Epithelial cell of proximal tubule (primary cell): Measurements from ENCODE around the gene KLF6. TPM values are rescaled to one million over a fixed set of nuclear protein-coding genes. Genes with fewer than 3 reads are reported as not detected.

Source experiments
- DNase-seq: peaks from one replicate; pipeline ENCODE4 v3.0.0-alpha.2; 2011; ENCODE audit warnings: low read depth
- H3K4me3 ChIP-seq: 2 replicates; pipeline ENCODE4 v1.5.1; 2011; ENCODE audit warnings: low read depth, mild to moderate bottlenecking, low read length
- total RNA-seq: library from RNA; depleted of rRNA; stranded (reverse); fragments of >200 nt; gene quantifications from 2 replicates; pipeline ENCODE4 v1.2.3, GENCODE V29; 2015
- TF ChIP-seq, protein P1 (sequence below): conservative IDR thresholded peaks from 2 replicates; pipeline ENCODE4 v1.5.1; 2012; ENCODE audit warnings: low read depth, mild to moderate bottlenecking, low read length

Gene KLF6
- total RNA-seq, 1 donor from 2014 or later = 88.1 TPM

DNA sequence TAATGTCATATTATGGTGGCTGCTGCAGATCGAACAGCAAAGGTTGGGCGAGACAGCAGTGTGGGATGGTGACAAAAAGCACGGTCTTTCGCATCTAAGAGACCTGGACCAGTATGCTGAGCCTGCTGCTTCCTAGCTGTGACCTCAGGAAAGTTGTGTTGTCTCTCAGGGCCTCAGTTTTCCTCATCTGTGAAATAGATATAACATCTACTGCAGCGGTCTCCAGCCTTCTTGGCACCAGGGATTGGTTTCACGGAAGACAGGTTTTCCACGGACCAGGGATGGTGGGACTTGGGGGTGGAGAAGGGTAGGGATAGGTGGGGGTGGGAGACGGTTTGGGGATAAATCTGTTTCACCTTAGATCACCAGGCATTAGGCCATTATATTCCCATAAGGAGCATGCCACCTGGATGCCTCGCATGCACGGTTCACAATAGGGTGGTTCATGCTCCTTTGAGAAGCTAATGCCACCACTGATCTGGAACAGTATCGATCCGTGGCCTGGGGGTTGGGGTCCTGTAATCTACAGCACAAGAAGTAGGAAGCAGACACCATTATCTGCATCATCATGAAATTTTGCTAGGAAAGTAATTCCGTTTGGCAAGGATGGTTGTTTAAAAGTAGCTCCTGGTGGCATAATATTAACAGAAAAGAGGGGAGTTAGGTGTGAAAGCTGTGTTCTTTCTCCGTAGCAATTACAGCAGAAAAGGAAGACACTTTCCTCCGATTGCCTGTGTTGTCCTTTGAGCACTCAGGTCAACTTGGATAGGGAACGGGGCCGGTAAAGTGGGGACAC is 10.8 kb downstream of the KLF6 start:
- TF ChIP-seq, protein P1, sequence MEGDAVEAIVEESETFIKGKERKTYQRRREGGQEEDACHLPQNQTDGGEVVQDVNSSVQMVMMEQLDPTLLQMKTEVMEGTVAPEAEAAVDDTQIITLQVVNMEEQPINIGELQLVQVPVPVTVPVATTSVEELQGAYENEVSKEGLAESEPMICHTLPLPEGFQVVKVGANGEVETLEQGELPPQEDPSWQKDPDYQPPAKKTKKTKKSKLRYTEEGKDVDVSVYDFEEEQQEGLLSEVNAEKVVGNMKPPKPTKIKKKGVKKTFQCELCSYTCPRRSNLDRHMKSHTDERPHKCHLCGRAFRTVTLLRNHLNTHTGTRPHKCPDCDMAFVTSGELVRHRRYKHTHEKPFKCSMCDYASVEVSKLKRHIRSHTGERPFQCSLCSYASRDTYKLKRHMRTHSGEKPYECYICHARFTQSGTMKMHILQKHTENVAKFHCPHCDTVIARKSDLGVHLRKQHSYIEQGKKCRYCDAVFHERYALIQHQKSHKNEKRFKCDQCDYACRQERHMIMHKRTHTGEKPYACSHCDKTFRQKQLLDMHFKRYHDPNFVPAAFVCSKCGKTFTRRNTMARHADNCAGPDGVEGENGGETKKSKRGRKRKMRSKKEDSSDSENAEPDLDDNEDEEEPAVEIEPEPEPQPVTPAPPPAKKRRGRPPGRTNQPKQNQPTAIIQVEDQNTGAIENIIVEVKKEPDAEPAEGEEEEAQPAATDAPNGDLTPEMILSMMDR = no peak
- DNase-seq = peak; percentile 87
- no peak overlapping the region for H3K4me3 ChIP-seq

DNA sequence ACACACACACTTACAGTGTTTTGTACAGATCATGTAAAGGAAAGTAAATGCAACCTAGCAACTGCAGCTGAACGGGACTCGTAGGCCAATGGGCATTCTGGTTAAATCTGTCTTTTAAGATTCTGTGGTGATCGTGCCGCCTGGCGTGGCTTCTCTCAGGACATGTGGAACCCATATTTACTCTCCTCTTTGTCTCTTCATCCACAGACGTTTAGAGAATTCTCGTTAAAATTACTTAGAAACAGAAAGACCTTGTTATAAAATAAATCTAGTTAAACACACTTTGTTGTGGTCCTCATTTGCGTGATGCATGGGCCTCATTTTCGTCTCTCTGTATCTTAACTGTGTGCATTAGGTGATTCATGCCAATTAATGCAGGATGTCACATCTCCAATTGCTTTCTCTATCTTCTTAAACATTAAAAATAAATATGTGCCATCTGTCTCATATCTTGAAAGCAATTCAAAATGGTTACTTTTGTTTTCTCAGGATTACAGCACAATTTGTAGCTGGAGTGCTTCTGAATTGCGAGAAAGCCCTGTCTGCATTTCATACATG is 11.5 kb downstream of the KLF6 start:
- H3K4me3 ChIP-seq = no peak overlapping the region
- peak; percentile 73 for DNase-seq
- TF ChIP-seq, protein P1 = no peak

DNA sequence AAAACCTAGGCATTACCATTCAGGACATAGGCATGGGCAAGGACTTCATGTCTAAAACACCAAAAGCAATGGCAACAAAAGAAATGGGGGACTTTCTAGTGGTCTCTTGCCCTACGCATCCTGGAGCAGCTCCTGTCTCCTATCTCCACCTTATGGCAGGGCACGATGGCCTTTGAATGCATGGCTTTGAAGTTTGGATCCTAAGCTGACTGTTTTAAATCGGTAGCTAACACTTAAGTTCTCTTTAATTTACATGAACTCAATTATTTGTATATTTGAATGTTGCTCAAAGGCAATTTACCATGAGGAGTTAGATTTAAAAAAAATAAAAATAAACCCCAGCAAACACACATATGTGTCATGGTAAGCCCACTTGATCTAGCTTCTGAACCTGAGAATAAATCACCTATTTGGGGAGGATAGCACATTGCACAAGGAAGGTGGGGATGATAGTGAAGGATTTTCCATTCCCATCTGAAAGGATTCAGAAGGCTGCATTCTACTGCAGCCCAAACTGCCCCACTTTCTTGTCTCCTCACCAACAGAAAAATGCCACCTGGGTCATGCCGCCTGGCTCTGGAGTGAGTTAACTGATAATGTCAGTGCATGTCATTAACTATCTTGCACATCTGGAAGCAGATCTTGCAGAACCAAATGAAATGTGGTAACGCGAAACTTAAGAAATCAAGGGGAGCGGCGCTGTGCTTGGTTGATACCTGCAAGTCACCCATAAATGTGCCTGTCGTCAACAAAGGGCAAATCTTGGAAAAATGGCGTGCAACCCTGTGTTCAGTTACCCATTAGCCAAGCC is 12.4 kb downstream of the KLF6 start:
- TF ChIP-seq, protein P1 = no peak
- H3K4me3 ChIP-seq = no peak overlapping the region
- no peak for DNase-seq

DNA sequence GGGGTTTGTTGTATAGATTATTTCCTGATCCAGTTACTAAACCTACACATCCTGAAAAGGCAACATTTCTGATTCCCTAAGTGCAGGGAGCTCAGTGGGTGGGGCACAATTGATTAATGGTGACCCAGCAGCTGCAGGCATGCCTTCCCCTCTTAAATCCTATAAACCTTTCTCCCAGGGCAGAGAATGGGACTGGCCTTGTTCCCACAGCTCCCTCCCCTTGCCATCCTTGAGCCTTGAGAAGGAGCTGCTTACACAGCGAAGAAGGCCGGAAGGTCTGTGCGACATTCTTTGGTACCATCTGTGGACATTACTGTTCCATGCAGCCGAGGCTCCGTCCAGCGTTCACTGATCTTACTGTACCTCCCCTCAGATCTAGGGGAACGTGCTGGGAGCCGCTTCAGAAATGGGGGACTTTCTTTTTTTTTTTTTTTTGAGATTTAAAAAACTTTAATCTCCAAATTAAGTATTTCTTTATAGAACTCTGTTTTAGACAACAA is 14.3 kb downstream of the KLF6 start:
- no peak overlapping the region for H3K4me3 ChIP-seq
- TF ChIP-seq, protein P1 = no peak
- DNase-seq = no peak

DNA sequence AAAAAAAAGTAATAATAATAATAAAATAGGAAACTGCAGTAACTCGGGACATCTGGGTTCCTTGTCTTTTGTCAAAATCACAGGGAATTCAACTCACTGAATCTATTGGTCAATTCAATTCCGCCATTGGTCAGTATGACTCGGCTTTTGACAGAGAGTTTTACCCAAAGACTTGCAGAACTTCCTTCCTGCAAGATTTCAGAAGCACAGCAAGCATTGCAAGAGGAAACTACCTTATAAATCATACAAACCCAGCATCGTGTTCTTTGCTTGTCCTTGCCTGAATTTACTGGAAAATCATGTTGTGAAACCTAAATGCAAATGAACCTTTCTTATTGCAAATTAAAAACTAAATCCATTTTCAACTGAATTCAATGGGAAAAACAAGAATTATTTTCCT is 15.5 kb downstream of the KLF6 start:
- no peak for DNase-seq
- no peak overlapping the region for H3K4me3 ChIP-seq
- TF ChIP-seq, protein P1 = no peak

DNA sequence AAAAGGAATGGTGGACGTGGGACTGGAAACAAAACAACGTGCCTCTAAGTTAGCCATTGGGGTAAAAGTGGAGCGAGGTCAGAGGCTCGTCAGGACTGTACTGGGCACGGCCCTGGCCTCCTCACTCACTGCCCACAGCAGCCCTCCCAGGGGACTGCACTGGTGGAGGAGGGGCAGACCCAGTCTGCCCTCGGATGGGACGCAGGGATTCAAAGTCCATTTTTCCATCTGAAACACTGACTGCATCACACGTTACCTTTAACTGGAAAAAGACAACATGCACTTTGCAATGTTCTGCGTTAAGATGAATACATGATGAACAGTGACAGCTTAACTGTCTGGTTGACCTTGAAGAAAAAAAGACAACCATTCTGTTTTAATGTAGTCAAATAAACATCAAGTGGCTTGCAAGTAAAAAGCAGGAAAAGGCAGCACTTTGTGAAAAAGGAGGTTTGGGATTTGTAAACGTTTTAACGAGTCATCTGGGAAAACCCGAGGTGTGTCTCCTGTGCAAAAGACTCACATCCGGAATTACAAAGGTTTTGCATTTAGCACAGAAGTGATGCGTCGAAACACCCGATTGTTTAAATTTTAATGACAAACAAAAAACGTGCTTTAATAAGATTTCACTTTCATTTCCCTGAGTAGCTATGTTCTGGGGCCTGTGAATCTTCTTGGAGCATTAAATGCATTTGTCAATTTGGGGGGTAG is 18.8 kb downstream of the KLF6 start:
- DNase-seq = no peak
- TF ChIP-seq, protein P1 = no peak
- no peak overlapping the region for H3K4me3 ChIP-seq
